SK-N-SH (cell line): ENCODE measurements around the gene GCH1. TPM values are rescaled to one million over a fixed set of nuclear protein-coding genes. Genes with fewer than 3 reads are reported as not detected.

Experiments used
- CTCF ChIA-PET: fragments of 300-600, 350-600 bp; formaldehyde crosslinking; extraction: SDS; loops from one replicate; lab custom pipeline; 2021; lab: Yijun Ruan, JAX
- POLR2A ChIA-PET: fragments of 350-600 bp; sonication (Branson Sonifier 250); formaldehyde crosslinking; extraction: SDS; loops from one replicate; lab custom pipeline; 2020; ENCODE audit warnings: antibody characterized with exemption, inconsistent platforms; lab: Yijun Ruan, JAX
- DNase-seq: peaks from one replicate; pipeline ENCODE4 v3.0.0; 2012
- H2AFZ ChIP-seq: fragments of 200-600 bp; sonication (generic); 2 replicates; pipeline ENCODE4 v1.8.1; 2016; ENCODE audit warnings: antibody characterized with exemption, mild to moderate bottlenecking, low read depth
- H3F3A ChIP-seq: fragments of 200-600 bp; sonication (generic); replicated peaks from 2 replicates; pipeline ENCODE3; 2016; ENCODE audit warnings: antibody characterized with exemption, mild to moderate bottlenecking; ENCODE audit not compliant: insufficient read depth
- H3K27ac ChIP-seq, 2 experiments: fragments of 200-500 bp in 1 of 2; fragments of 200-600 bp in 1 of 2; sonication (Bioruptor generic) in 1 of 2; sonication (generic), shearing (Covaris generic) in 1 of 2; 2 replicates each; pipeline versions ENCODE4 v1.5.1 to v1.6.1; 2014 to 2016; ENCODE audit warnings: low read depth in 2 of 2, inconsistent platforms in 1 of 2, low read length in 1 of 2, mild to moderate bottlenecking in 1 of 2, mixed read lengths in 1 of 2
- H3K27me3 ChIP-seq: fragments of 200-600 bp; sonication (generic), shearing (Covaris generic); 2 replicates; pipeline ENCODE4 v1.6.1; 2016; ENCODE audit warnings: mixed run types; ENCODE audit not compliant: insufficient read depth
- H3K36me3 ChIP-seq, 2 experiments: fragments of 200-500 bp in 1 of 2; fragments of 200-600 bp in 1 of 2; sonication (Bioruptor generic) in 1 of 2; sonication (generic) in 1 of 2; replicated peaks in 1 of 2; 2 replicates each; pipeline versions ENCODE3 to v1.5.1; 2014 to 2016; ENCODE audit warnings: low read length in 1 of 2, mild to moderate bottlenecking in 1 of 2; ENCODE audit not compliant: insufficient read depth in 2 of 2, control insufficient read depth in 1 of 2
- H3K4me1 ChIP-seq, 2 experiments: fragments of 200-500 bp in 1 of 2; fragments of 200-600 bp in 1 of 2; sonication (Bioruptor generic) in 1 of 2; sonication (generic), shearing (Covaris generic) in 1 of 2; 2 replicates each; pipeline versions ENCODE4 v1.5.1 to v1.6.1; 2014 to 2016; ENCODE audit warnings: low read depth in 1 of 2, low read length in 1 of 2, mixed run types in 1 of 2; ENCODE audit not compliant: insufficient read depth in 2 of 2, control insufficient read depth in 1 of 2
- H3K4me2 ChIP-seq: fragments of 200-600 bp; sonication (generic), shearing (Covaris generic); 2 replicates; pipeline ENCODE4 v1.6.1; 2017; ENCODE audit warnings: mixed run types
- H3K4me3 ChIP-seq, 2 experiments: fragments of 200-500 bp in 1 of 2; fragments of 200-600 bp in 1 of 2; sonication (Bioruptor generic) in 1 of 2; sonication (generic), shearing (Covaris generic) in 1 of 2; 2 replicates each; pipeline versions ENCODE4 v1.5.1 to v1.8.1; 2014 to 2016; ENCODE audit warnings: low read depth in 2 of 2, inconsistent platforms in 1 of 2, low read length in 1 of 2, mild to moderate bottlenecking in 1 of 2, mixed read lengths in 1 of 2, moderate library complexity in 1 of 2
- H3K79me2 ChIP-seq: fragments of 200-600 bp; sonication (generic); 2 replicates; pipeline ENCODE4 v1.8.1; 2017; ENCODE audit warnings: mild to moderate bottlenecking; ENCODE audit not compliant: insufficient read depth
- H3K9ac ChIP-seq: fragments of 200-600 bp; sonication (generic); 2 replicates; pipeline ENCODE4 v1.6.1; 2017; ENCODE audit warnings: mixed run types
- H3K9me2 ChIP-seq: fragments of 200-600 bp; sonication (generic); 2 replicates; pipeline ENCODE4 v1.6.1; 2017; ENCODE audit warnings: mixed run types
- H3K9me3 ChIP-seq: fragments of 200-600 bp; sonication (generic); 2 replicates; pipeline ENCODE4 v1.6.1; 2017; ENCODE audit warnings: mixed run types, mild to moderate bottlenecking, moderate library complexity
- H4K20me1 ChIP-seq: fragments of 200-600 bp; sonication (generic); 2 replicates; pipeline ENCODE4 v1.6.1; 2017; ENCODE audit warnings: mild to moderate bottlenecking, mixed run types; ENCODE audit not compliant: insufficient read depth
- CHD2 ChIP-seq: fragments of 150-350 bp; IDR thresholded peaks from 2 replicates; pipeline ENCODE4 v1.6.1; 2018; ENCODE audit warnings: low read length; ENCODE audit not compliant: partially characterized antibody
- FOXM1 ChIP-seq: IDR thresholded peaks from 2 replicates; pipeline ENCODE4 v1.4.0; 2012; ENCODE audit warnings: low read depth, mild to moderate bottlenecking
- GABPA ChIP-seq: IDR thresholded peaks from 2 replicates; pipeline ENCODE4 v1.4.0; 2012; ENCODE audit warnings: low read depth, mild to moderate bottlenecking
- NFIC ChIP-seq: IDR thresholded peaks from 2 replicates; pipeline ENCODE4 v1.4.0; 2012; ENCODE audit warnings: borderline replicate concordance
- POLR2AphosphoS5 ChIP-seq: IDR thresholded peaks from 2 replicates; pipeline ENCODE4 v1.6.1; 2012; ENCODE audit warnings: low read depth, low read length
- TAF1 ChIP-seq: IDR thresholded peaks from 2 replicates; pipeline ENCODE4 v1.6.1; 2012; ENCODE audit warnings: low read depth, mild to moderate bottlenecking, low read length, moderate library complexity, borderline replicate concordance
- TEAD4 ChIP-seq: IDR thresholded peaks from 2 replicates; pipeline ENCODE4 v1.4.0; 2012; ENCODE audit warnings: mild to moderate bottlenecking, borderline replicate concordance; ENCODE audit not compliant: insufficient read depth
- YY1 ChIP-seq: IDR thresholded peaks from 2 replicates; pipeline ENCODE4 v1.4.0; 2012; ENCODE audit warnings: low read depth, mild to moderate bottlenecking
- WGBS: methylation state at CpG from one replicate; pipeline ENCODE4 v1.1.6; 2017; ENCODE audit warnings: low lambda C conversion rate; 5-methylcytosine and 5-hydroxymethylcytosine counted together
- polyA plus RNA-seq, 3 experiments: library from polyadenylated mRNA; depleted of rRNA; stranded (reverse); fragments of >200 nt; gene quantifications; 2 replicates each; pipeline ENCODE4 v1.2.3, GENCODE V29; 2012
- TF ChIP-seq, protein P1 (sequence below): IDR thresholded peaks from 2 replicates; pipeline ENCODE4 v1.4.0; 2012; ENCODE audit warnings: low read depth, borderline replicate concordance
- TF ChIP-seq, protein P2 (sequence below): IDR thresholded peaks from 2 replicates; pipeline ENCODE4 v1.6.1; 2012; ENCODE audit warnings: mild to moderate bottlenecking, low read depth, low read length, moderate library complexity
- TF ChIP-seq, protein P3 (sequence below): IDR thresholded peaks from 2 replicates; pipeline ENCODE4 v1.4.0; 2012; ENCODE audit warnings: low read depth, borderline replicate concordance

The GCH1 gene
- polyA plus RNA-seq, 1 of the 3 experiments (the other 2 are of a cell fraction): 2.2 TPM

DNA sequence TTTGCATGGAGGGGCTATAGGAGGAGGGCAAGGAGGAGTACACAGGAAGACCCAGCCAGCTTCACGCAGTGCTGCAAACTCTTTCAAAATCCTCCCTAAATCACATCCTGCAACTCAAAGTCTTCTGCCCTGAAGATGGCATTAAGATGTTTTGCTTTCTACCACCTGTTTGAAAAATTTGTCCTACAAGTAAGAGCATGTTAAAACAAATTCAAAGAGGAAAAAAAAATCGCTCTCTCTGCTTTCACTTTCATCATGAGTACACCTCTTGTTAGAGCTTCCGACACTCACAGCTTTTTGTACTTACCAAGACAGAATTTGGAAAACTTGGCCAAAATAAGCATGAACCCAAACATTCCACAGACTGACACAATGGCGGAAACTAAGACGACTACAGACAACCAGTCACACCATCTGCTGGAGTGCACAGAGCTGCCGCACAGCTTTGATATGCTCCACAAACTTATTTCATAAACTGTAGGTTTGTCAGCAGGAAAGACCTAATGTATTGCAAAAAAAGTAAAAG is 21.3 kb downstream of the GCH1 start (continued):
- TF ChIP-seq, protein P1, sequence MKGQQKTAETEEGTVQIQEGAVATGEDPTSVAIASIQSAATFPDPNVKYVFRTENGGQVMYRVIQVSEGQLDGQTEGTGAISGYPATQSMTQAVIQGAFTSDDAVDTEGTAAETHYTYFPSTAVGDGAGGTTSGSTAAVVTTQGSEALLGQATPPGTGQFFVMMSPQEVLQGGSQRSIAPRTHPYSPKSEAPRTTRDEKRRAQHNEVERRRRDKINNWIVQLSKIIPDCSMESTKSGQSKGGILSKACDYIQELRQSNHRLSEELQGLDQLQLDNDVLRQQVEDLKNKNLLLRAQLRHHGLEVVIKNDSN: no peak
- TF ChIP-seq FOXM1: no peak
- no peak for TF ChIP-seq GABPA
- TF ChIP-seq NFIC: no peak
- no peak for TF ChIP-seq TAF1
- TF ChIP-seq, protein P2, sequence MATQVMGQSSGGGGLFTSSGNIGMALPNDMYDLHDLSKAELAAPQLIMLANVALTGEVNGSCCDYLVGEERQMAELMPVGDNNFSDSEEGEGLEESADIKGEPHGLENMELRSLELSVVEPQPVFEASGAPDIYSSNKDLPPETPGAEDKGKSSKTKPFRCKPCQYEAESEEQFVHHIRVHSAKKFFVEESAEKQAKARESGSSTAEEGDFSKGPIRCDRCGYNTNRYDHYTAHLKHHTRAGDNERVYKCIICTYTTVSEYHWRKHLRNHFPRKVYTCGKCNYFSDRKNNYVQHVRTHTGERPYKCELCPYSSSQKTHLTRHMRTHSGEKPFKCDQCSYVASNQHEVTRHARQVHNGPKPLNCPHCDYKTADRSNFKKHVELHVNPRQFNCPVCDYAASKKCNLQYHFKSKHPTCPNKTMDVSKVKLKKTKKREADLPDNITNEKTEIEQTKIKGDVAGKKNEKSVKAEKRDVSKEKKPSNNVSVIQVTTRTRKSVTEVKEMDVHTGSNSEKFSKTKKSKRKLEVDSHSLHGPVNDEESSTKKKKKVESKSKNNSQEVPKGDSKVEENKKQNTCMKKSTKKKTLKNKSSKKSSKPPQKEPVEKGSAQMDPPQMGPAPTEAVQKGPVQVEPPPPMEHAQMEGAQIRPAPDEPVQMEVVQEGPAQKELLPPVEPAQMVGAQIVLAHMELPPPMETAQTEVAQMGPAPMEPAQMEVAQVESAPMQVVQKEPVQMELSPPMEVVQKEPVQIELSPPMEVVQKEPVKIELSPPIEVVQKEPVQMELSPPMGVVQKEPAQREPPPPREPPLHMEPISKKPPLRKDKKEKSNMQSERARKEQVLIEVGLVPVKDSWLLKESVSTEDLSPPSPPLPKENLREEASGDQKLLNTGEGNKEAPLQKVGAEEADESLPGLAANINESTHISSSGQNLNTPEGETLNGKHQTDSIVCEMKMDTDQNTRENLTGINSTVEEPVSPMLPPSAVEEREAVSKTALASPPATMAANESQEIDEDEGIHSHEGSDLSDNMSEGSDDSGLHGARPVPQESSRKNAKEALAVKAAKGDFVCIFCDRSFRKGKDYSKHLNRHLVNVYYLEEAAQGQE: no peak
- no peak for TF ChIP-seq POLR2AphosphoS5

DNA sequence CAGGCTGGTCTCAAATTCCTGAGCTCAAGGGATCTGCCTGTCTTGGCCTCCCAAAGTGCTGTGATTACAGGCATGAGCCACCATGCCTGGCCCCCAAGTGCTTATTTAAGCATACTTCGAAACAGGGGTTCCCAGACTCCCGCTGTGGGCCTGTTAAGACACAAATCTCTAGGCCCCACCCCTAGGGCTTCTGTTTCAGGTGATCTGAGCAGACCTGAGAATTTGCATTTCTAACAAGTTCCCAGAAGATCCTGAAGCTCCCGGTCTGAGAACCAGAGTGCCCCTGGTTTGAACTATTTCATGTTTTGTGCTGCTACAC is 25.0 kb downstream of the GCH1 start:
- Histone ChIP-seq H4K20me1 (no peaks in the 10 kb centered on the region), H3K27me3 (no peaks in the 10 kb centered on the region), H3F3A (no peaks in the 10 kb centered on the region), H3K9me2 (no peaks in the 10 kb centered on the region), H3K9me3 (no peaks in the 10 kb centered on the region), H3K4me3 (no peak overlapping the region), H2AFZ (no peak overlapping the region), H3K9ac (no peak overlapping the region)
- POLR2A ChIA-PET: interaction anchor here (1.4 to 2.3 kb wide), 2 partner anchors 59 to 70 kb away, joined by 4 to 17 read pairs; no protein-coding TSS in a partner anchor
- TF ChIP-seq, protein P3, sequence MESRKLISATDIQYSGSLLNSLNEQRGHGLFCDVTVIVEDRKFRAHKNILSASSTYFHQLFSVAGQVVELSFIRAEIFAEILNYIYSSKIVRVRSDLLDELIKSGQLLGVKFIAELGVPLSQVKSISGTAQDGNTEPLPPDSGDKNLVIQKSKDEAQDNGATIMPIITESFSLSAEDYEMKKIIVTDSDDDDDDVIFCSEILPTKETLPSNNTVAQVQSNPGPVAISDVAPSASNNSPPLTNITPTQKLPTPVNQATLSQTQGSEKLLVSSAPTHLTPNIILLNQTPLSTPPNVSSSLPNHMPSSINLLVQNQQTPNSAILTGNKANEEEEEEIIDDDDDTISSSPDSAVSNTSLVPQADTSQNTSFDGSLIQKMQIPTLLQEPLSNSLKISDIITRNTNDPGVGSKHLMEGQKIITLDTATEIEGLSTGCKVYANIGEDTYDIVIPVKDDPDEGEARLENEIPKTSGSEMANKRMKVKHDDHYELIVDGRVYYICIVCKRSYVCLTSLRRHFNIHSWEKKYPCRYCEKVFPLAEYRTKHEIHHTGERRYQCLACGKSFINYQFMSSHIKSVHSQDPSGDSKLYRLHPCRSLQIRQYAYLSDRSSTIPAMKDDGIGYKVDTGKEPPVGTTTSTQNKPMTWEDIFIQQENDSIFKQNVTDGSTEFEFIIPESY: no peak
- TF ChIP-seq CHD2 (no peak), TEAD4 (no peak), YY1 (no peak)
- TF ChIP-seq, all 33 proteins: peak for 0
- peaks cover 0 to 29% of the 10 kb centered on the region in 2 experiments; a peak in 2 of 4 replicates for H3K4me1 ChIP-seq
- no peaks in the 10 kb centered on the region for H3K36me3 ChIP-seq
- WGBS: 96% methylated on average over 3 of the region's 3 CpGs
- H3K4me2 ChIP-seq: no peak overlapping the region
- CTCF ChIA-PET: interaction anchor here (0.9 to 1.7 kb wide), 8 partner anchors 59 to 353 kb away, joined by 3 to 10 read pairs (median 4); partner anchors contain the start of genes MAPK1IP1L and SAMD4A
- no peaks in the 10 kb centered on the region for H3K79me2 ChIP-seq
- no peak for DNase-seq
- H3K27ac ChIP-seq: peak overlapping the region; percentile 15 to 83; a peak in 2 of 4 replicates
